Right lobe of liver (tissue), 6 donors: ENCODE results near the gene STAP2. TPM values are rescaled to one million over a fixed set of nuclear protein-coding genes. Genes with fewer than 3 reads are reported as not detected.

Experiments used
- ATAC-seq, 4 donors: fragments of 200-7000 bp; cut with Tn5 transposase; one replicate each; pipeline ENCODE4 v1.9.1; 2020; ENCODE audit warnings: mild to moderate bottlenecking in 4 of 4, moderate library complexity in 4 of 4
- DNase-seq, 3 donors: peaks; one replicate each; pipeline ENCODE4 v3.0.0-alpha.2; 2020
- H3K27ac ChIP-seq, 3 donors: fragments of 200-600 bp; one replicate each; pipeline ENCODE4 v1.8.0; 2022
- H3K27me3 ChIP-seq, 2 donors: fragments of 200-600 bp; one replicate each; pipeline ENCODE4 v1.8.0; 2022
- H3K36me3 ChIP-seq, 4 donors: fragments of 200-600 bp; sonication (generic) in 1 of 4; one replicate each; pipeline versions ENCODE4 v1.5.1 to v1.8.0; 2017 to 2022; ENCODE audit warnings: control low read depth in 1 of 4
- H3K4me1 ChIP-seq, 4 donors: fragments of 200-600 bp; sonication (generic) in 1 of 4; one replicate each; pipeline versions ENCODE4 v1.5.1 to v1.8.0; 2017 to 2022; ENCODE audit warnings: control low read depth in 1 of 4
- H3K4me3 ChIP-seq, 3 donors: fragments of 200-600 bp; one replicate each; pipeline ENCODE4 v1.8.0; 2022
- H3K9me3 ChIP-seq, 4 donors: fragments of 200-600 bp; sonication (generic) in 1 of 4; one replicate each; pipeline versions ENCODE4 v1.5.1 to v1.8.0; 2017 to 2022; ENCODE audit warnings: control low read depth in 1 of 4
- CTCF ChIP-seq, 4 donors: fragments of 200-600 bp in 3 of 4; fragments of 450-650 bp in 1 of 4; IDR thresholded peaks; one replicate each; pipeline versions ENCODE4 v1.5.1 to v1.8.0; 2016 to 2022; ENCODE audit warnings: antibody characterized with exemption in 4 of 4, mild to moderate bottlenecking in 2 of 4
- POLR2A ChIP-seq: fragments of 450-650 bp; IDR thresholded peaks from one replicate; pipeline ENCODE4 v1.6.1; 2017; ENCODE audit warnings: antibody characterized with exemption, mild to moderate bottlenecking
- WGBS: methylation state at CpG from one replicate; pipeline ENCODE4 v1.1.6; 2018; ENCODE audit warnings: low coverage, low lambda C conversion rate; ENCODE audit not compliant: insufficient coverage; ENCODE audit errors: missing lambda C conversion rate; 5-methylcytosine and 5-hydroxymethylcytosine counted together
- intact Hi-C, 2 donors: fragments of 100-400 bp; cut with DNase I; formaldehyde crosslinking; loops; one replicate each; pipeline versions ENCODE4 v1.11.2 to v1.14.1; 2022
- total RNA-seq, 6 experiments: library from RNA; depleted of rRNA in 2 of 6; stranded (reverse); fragments of >200 nt in 2 of 6; fragmentation: NEBNext Ultra II Directional in 3 of 6; extraction: Animal tissue kit (Norgen Biotek cat#: 25700) in 3 of 6; gene quantifications; one replicate each; pipeline versions ENCODE4 v1.1.0 to v1.2.4, GENCODE V29; 2016 to 2023
- donor health status: DM: no; HTN: yes; CAD: no.
- donor health status: DM: no; HTN: no; CAD: no.
- donor health status: DM: no; HTN: no; CAD: no.
- donor health status: DM: no; HTN: yes; CAD: no.
- donor health status: DM: no; HTN: yes; CAD: no.

STAP2 gene
- total RNA-seq, 6 experiments from 2014 or later: 21.4 to 51.5 (median 43.0) TPM

GRCh38 chr19:4328243-4328990 lies 10.2 kb downstream of the STAP2 start:
- 10% methylated on average over 23 of the region's 49 CpGs for WGBS

GRCh38 chr19:4327877-4328242 lies 10.8 kb downstream of the STAP2 start:
- no peaks in the 10 kb centered on the region for H3K9me3 ChIP-seq
- peaks cover 0 to 7% (median 0%) of the 10 kb centered on the region in 4 donors for H3K36me3 ChIP-seq
- DNase-seq (no peak), ATAC-seq (peak in 3 of 4 donors; percentile 1 to 27 (median 17))
- no peaks in the 10 kb centered on the region for H3K27me3 ChIP-seq
- no peak overlapping the region for H3K27ac ChIP-seq
- intact Hi-C loops: no loop called here
- 18% methylated on average over 12 of the region's 13 CpGs for WGBS
- TF ChIP-seq CTCF (IDR thresholded peaks at IDR 0.05): no peak
- no peak for TF ChIP-seq POLR2A
- peak overlapping the region in 1 of 3 donors; percentile 44 for H3K4me3 ChIP-seq
- H3K4me1 ChIP-seq: no peaks in the 10 kb centered on the region

More at GRCh38 chr19:4328243-4328990, 10.2 kb downstream of the STAP2 start:
- H3K36me3 ChIP-seq: peaks cover 0 to 7% (median 0%) of the 10 kb centered on the region in 4 donors
- no peak overlapping the region for H3K27ac ChIP-seq
- no peaks in the 10 kb centered on the region for H3K9me3 ChIP-seq
- H3K4me1 ChIP-seq: no peaks in the 10 kb centered on the region
- peak; percentile 85 to 94 (median 90) for ATAC-seq
- TF ChIP-seq POLR2A: no peak
- TF ChIP-seq CTCF (IDR thresholded peaks at IDR 0.05): no peak
- H3K27me3 ChIP-seq: no peaks in the 10 kb centered on the region
- peak; percentile 73 to 97 (median 85) for DNase-seq
- H3K4me3 ChIP-seq: peak overlapping the region in 2 of 3 donors; percentile 6 to 44
- intact Hi-C loops: no loop called here

GRCh38 chr19:4327252-4327876 lies 11.3 kb downstream of the STAP2 start:
- peak overlapping the region in 1 of 3 donors; percentile 44 for H3K4me3 ChIP-seq
- no peaks in the 10 kb centered on the region for H3K9me3 ChIP-seq
- intact Hi-C loops: no loop called here
- DNase-seq (peak in 2 of 3 donors; percentile 44 to 75), ATAC-seq (peak; percentile 7 to 39 (median 20))
- H3K27me3 ChIP-seq: no peaks in the 10 kb centered on the region
- 67% methylated on average over 6 of the region's 30 CpGs for WGBS
- no peak for TF ChIP-seq POLR2A
- no peak for TF ChIP-seq CTCF (IDR thresholded peaks at IDR 0.05)
- peaks cover 0 to 7% (median 0%) of the 10 kb centered on the region in 4 donors for H3K36me3 ChIP-seq
- no peak overlapping the region for H3K27ac ChIP-seq
- H3K4me1 ChIP-seq: no peaks in the 10 kb centered on the region

GRCh38 chr19:4326837-4327251 lies 11.8 kb downstream of the STAP2 start:
- DNase-seq (no peak), ATAC-seq (no peak)
- 57% methylated on average over 9 of the region's 33 CpGs for WGBS
- TF ChIP-seq POLR2A (no peak), CTCF (IDR thresholded peaks at IDR 0.05) (no peak)
- no peak overlapping the region for H3K27ac ChIP-seq
- H3K9me3 ChIP-seq: no peaks in the 10 kb centered on the region
- H3K27me3 ChIP-seq: no peaks in the 10 kb centered on the region
- H3K36me3 ChIP-seq: peaks cover 0 to 7% (median 0%) of the 10 kb centered on the region in 4 donors
- H3K4me3 ChIP-seq: no peak overlapping the region
- intact Hi-C loops: no loop called here
- no peaks in the 10 kb centered on the region for H3K4me1 ChIP-seq
